GM21447 (cell line): ENCODE data around the gene PIANP.

ENCODE experiments used
- ATAC-seq: cut with Tn5 transposase; IDR thresholded peaks from one replicate; pipeline ENCODE4 v1.9.1; 2021; ENCODE audit not compliant: unreplicated experiment

Gene PIANP

GRCh38 chr12:6672143-6672542 lies 28.5 kb downstream of the PIANP start:
- ATAC-seq: no peak

- no peak for ATAC-seq
Observed at GRCh38 chr12:6667559-6668210, 32.9 kb downstream of the PIANP start.

- ATAC-seq: no peak
Observed at GRCh38 chr12:6666211-6666610, 34.4 kb downstream of the PIANP start.

GRCh38 chr12:6664902-6665301 lies 35.7 kb downstream of the PIANP start:
- no peak for ATAC-seq

- ATAC-seq: peak; percentile 97
Observed at GRCh38 chr12:6662906-6663742, 37.5 kb downstream of the PIANP start, which contains the start of gene ING4. ING4 (minus strand) TSS chr12:6663119; CDS start chr12:6663101, 18 bp downstream.

- peak; percentile 28 for ATAC-seq
Observed at GRCh38 chr12:6662602-6662905, 38.1 kb downstream of the PIANP start.

- ATAC-seq: no peak
Observed at GRCh38 chr12:6653987-6654386, 46.6 kb downstream of the PIANP start.

GRCh38 chr12:6653342-6653741 lies 47.3 kb downstream of the PIANP start:
- no peak for ATAC-seq

GRCh38 chr12:6652391-6652790 lies 48.2 kb downstream of the PIANP start:
- no peak for ATAC-seq

GRCh38 chr12:6650832-6651231 lies 49.8 kb downstream of the PIANP start:
- ATAC-seq: no peak

- no peak for ATAC-seq
Observed at GRCh38 chr12:6647083-6647604, 53.5 kb downstream of the PIANP start, which contains the start of gene ACRBP. ACRBP (minus strand) TSS chr12:6647432; CDS start chr12:6647366, 66 bp downstream.

GRCh38 chr12:6646276-6647082 lies 54.1 kb downstream of the PIANP start:
- no peak for ATAC-seq

- no peak for ATAC-seq
Observed at GRCh38 chr12:6644903-6645302, 55.7 kb downstream of the PIANP start.

GRCh38 chr12:6644257-6644596 lies 56.4 kb downstream of the PIANP start:
- no peak for ATAC-seq
